Inferior parietal cortex (tissue), 1 donor: ENCODE data around the gene ARL15.
"Not testable (repeated sequence)": the region's sequence is repeated elsewhere in the genome, so short reads cannot be mapped to it uniquely, and the experiment has no call there.

Source experiments
- DNase-seq: peaks from one replicate; pipeline ENCODE4 v3.0.0-alpha.2; 2016; ENCODE audit errors: extremely low spot score

Gene ARL15

GRCh38 chr5:53900677-53901076, 409.7 kb downstream of the ARL15 start:
- DNase-seq, result no peak

GRCh38 chr5:53895091-53895683, 415.2 kb downstream of the ARL15 start:
- DNase-seq, result no peak

- no peak for DNase-seq
Measured at GRCh38 chr5:53893626-53894025, 416.7 kb downstream of the ARL15 start.

- no peak for DNase-seq
Measured at GRCh38 chr5:53892224-53892623, 418.1 kb downstream of the ARL15 start.

- DNase-seq, result no peak
Measured at GRCh38 chr5:53891159-53891558, 419.2 kb downstream of the ARL15 start.

GRCh38 chr5:53890490-53890889, 419.9 kb downstream of the ARL15 start:
- DNase-seq, result no peak

GRCh38 chr5:53884844-53885243, 425.5 kb downstream of the ARL15 start:
- no peak for DNase-seq

- no peak for DNase-seq
Measured at GRCh38 chr5:53884417-53884816, 426.0 kb downstream of the ARL15 start.

- DNase-seq, result no peak
Measured at GRCh38 chr5:53882676-53883031, 427.7 kb downstream of the ARL15 start.

GRCh38 chr5:53882006-53882675, 428.2 kb downstream of the ARL15 start:
- no peak for DNase-seq

GRCh38 chr5:53879708-53880323, 430.6 kb downstream of the ARL15 start:
- DNase-seq, result no peak

- no peak for DNase-seq
Measured at GRCh38 chr5:53878015-53878414, 432.4 kb downstream of the ARL15 start.

GRCh38 chr5:53877243-53877642, 433.1 kb downstream of the ARL15 start:
- no peak for DNase-seq

GRCh38 chr5:53874409-53874808, 436.0 kb downstream of the ARL15 start:
- no peak for DNase-seq

- no peak for DNase-seq
Measured at GRCh38 chr5:53873235-53873634, 437.1 kb downstream of the ARL15 start.

GRCh38 chr5:53871775-53872174, 438.6 kb downstream of the ARL15 start:
- DNase-seq, result no peak

GRCh38 chr5:53871050-53871449, 439.3 kb downstream of the ARL15 start:
- DNase-seq, result no peak

GRCh38 chr5:53858700-53859456, 451.5 kb downstream of the ARL15 start:
- no peak for DNase-seq

- no peak for DNase-seq
Measured at GRCh38 chr5:53856506-53856905, 453.9 kb downstream of the ARL15 start.

GRCh38 chr5:53836851-53837430, 473.4 kb downstream of the ARL15 start:
- not testable (repeated sequence) for DNase-seq

GRCh38 chr5:53834500-53834899, 475.9 kb downstream of the ARL15 start:
- DNase-seq, result no peak
